ENCODE measurements around the gene SPAG9. TPM values are rescaled to one million over a fixed set of nuclear protein-coding genes. Genes with fewer than 3 reads are reported as not detected.
A peak's percentile ranks its signal among the peaks of the same experiment; 100 is the strongest.

SPAG9 gene
- total RNA-seq, 1 donor = 192 TPM

GRCh38 chr17:50955667-50956120, 165.0 kb downstream of the SPAG9 start:
- H2AFZ ChIP-seq (ENCODE audit: low read length) = no peak overlapping the region
- no peaks in the 10 kb centered on the region for H3K79me2 ChIP-seq (ENCODE audit: insufficient read depth, low read length)
- no peak overlapping the region for H3K27ac ChIP-seq (ENCODE audit: low read depth, low read length)
- H3K27me3 ChIP-seq (ENCODE audit: insufficient read depth, low read length) = no peaks in the 10 kb centered on the region
- no peak overlapping the region for H3K4me3 ChIP-seq (ENCODE audit: insufficient read depth, low read length)
- peak; percentile 32 for DNase-seq (ENCODE audit: insufficient read length, low spot score, missing footprints)
- H4K20me1 ChIP-seq (ENCODE audit: insufficient read depth, low read length) = no peaks in the 10 kb centered on the region
- H3K4me2 ChIP-seq (ENCODE audit: insufficient read depth, low read length) = no peak overlapping the region
- H3K36me3 ChIP-seq (ENCODE audit: insufficient read depth, low read length) = peaks cover 14% of the 10 kb centered on the region
- peaks cover 10% of the 10 kb centered on the region for H3K4me1 ChIP-seq (ENCODE audit: insufficient read depth, low read length)
- H3K9me3 ChIP-seq (ENCODE audit: low read depth, low read length) = no peaks in the 10 kb centered on the region
- no peak for TF ChIP-seq CTCF (IDR thresholded peaks at IDR 0.05; ENCODE audit: extremely low read depth, low read depth, low read length)

GRCh38 chr17:50955160-50955559, 165.5 kb downstream of the SPAG9 start:
- Histone ChIP-seq H3K27me3 (ENCODE audit: insufficient read depth, low read length) (no peaks in the 10 kb centered on the region), H3K27ac (ENCODE audit: low read depth, low read length) (no peak overlapping the region), H3K4me1 (ENCODE audit: insufficient read depth, low read length) (peaks cover 16% of the 10 kb centered on the region), H3K4me2 (ENCODE audit: insufficient read depth, low read length) (no peak overlapping the region), H3K79me2 (ENCODE audit: insufficient read depth, low read length) (no peaks in the 10 kb centered on the region), H3K9me3 (ENCODE audit: low read depth, low read length) (no peaks in the 10 kb centered on the region), H3K4me3 (ENCODE audit: insufficient read depth, low read length) (no peak overlapping the region), H2AFZ (ENCODE audit: low read length) (no peak overlapping the region), H3K36me3 (ENCODE audit: insufficient read depth, low read length) (peaks cover 12% of the 10 kb centered on the region), H4K20me1 (ENCODE audit: insufficient read depth, low read length) (no peaks in the 10 kb centered on the region)
- no peak for TF ChIP-seq CTCF (IDR thresholded peaks at IDR 0.05; ENCODE audit: extremely low read depth, low read depth, low read length)
- DNase-seq (ENCODE audit: insufficient read length, low spot score, missing footprints) = no peak

GRCh38 chr17:50954641-50955121, 166.0 kb downstream of the SPAG9 start:
- H4K20me1 ChIP-seq (ENCODE audit: insufficient read depth, low read length) = no peaks in the 10 kb centered on the region
- no peak overlapping the region for H3K4me2 ChIP-seq (ENCODE audit: insufficient read depth, low read length)
- H3K27me3 ChIP-seq (ENCODE audit: insufficient read depth, low read length) = no peaks in the 10 kb centered on the region
- no peaks in the 10 kb centered on the region for H3K79me2 ChIP-seq (ENCODE audit: insufficient read depth, low read length)
- no peaks in the 10 kb centered on the region for H3K9me3 ChIP-seq (ENCODE audit: low read depth, low read length)
- no peak overlapping the region for H3K27ac ChIP-seq (ENCODE audit: low read depth, low read length)
- no peak for DNase-seq (ENCODE audit: insufficient read length, low spot score, missing footprints)
- H3K36me3 ChIP-seq (ENCODE audit: insufficient read depth, low read length) = peaks cover 7% of the 10 kb centered on the region
- no peak for TF ChIP-seq CTCF (IDR thresholded peaks at IDR 0.05; ENCODE audit: extremely low read depth, low read depth, low read length)
- H3K4me1 ChIP-seq (ENCODE audit: insufficient read depth, low read length) = peaks cover 21% of the 10 kb centered on the region
- no peak overlapping the region for H2AFZ ChIP-seq (ENCODE audit: low read length)
- no peak overlapping the region for H3K4me3 ChIP-seq (ENCODE audit: insufficient read depth, low read length)

- TF ChIP-seq CTCF (IDR thresholded peaks at IDR 0.05; ENCODE audit: extremely low read depth, low read depth, low read length) = no peak
- Histone ChIP-seq H3K79me2 (ENCODE audit: insufficient read depth, low read length) (no peaks in the 10 kb centered on the region), H2AFZ (ENCODE audit: low read length) (no peak overlapping the region), H4K20me1 (ENCODE audit: insufficient read depth, low read length) (no peaks in the 10 kb centered on the region), H3K36me3 (ENCODE audit: insufficient read depth, low read length) (peaks cover 3% of the 10 kb centered on the region), H3K4me2 (ENCODE audit: insufficient read depth, low read length) (no peak overlapping the region), H3K27ac (ENCODE audit: low read depth, low read length) (peak overlapping the region; percentile 30), H3K27me3 (ENCODE audit: insufficient read depth, low read length) (no peaks in the 10 kb centered on the region), H3K4me1 (ENCODE audit: insufficient read depth, low read length) (peaks cover 27% of the 10 kb centered on the region), H3K9me3 (ENCODE audit: low read depth, low read length) (no peaks in the 10 kb centered on the region), H3K4me3 (ENCODE audit: insufficient read depth, low read length) (no peak overlapping the region)
- DNase-seq (ENCODE audit: insufficient read length, low spot score, missing footprints) = peak; percentile 87
Measured at GRCh38 chr17:50953831-50954601, 166.7 kb downstream of the SPAG9 start.
